ENCODE measurements around the gene CPEB4.

CPEB4 gene

GRCh38 chr5:173970878-173971650 is 82.9 kb downstream of the CPEB4 start:
- H3K4me3 ChIP-seq (ENCODE audit: control insufficient read depth, low read depth, low read length) = no peak overlapping the region
- no peak for TF ChIP-seq CTCF (IDR thresholded peaks at IDR 0.05; ENCODE audit: control insufficient read depth, insufficient read depth, low read depth, low read length, missing control alignments)
- DNase-seq (ENCODE audit: low read depth) = no peak

GRCh38 chr5:173971681-173972345 is 83.7 kb downstream of the CPEB4 start:
- no peak for DNase-seq (ENCODE audit: low read depth)
- TF ChIP-seq CTCF (IDR thresholded peaks at IDR 0.05; ENCODE audit: control insufficient read depth, insufficient read depth, low read depth, low read length, missing control alignments) = no peak

GRCh38 chr5:173972607-173972924 is 84.4 kb downstream of the CPEB4 start:
- H3K4me3 ChIP-seq (ENCODE audit: control insufficient read depth, low read depth, low read length) = peak overlapping the region; percentile 45
- no peak for DNase-seq (ENCODE audit: low read depth)

More at GRCh38 chr5:173971681-173972345, 83.7 kb downstream of the CPEB4 start:
- no peak overlapping the region for H3K4me3 ChIP-seq (ENCODE audit: control insufficient read depth, low read depth, low read length)

GRCh38 chr5:173972925-173973615 is 84.9 kb downstream of the CPEB4 start:
- DNase-seq (ENCODE audit: low read depth) = peak; percentile 33
- peak; percentile 83 for TF ChIP-seq CTCF (IDR thresholded peaks at IDR 0.05; ENCODE audit: control insufficient read depth, insufficient read depth, low read depth, low read length, missing control alignments)
- peak overlapping the region; percentile 45 for H3K4me3 ChIP-seq (ENCODE audit: control insufficient read depth, low read depth, low read length)

More at GRCh38 chr5:173972607-173972924, 84.4 kb downstream of the CPEB4 start:
- no peak for TF ChIP-seq CTCF (IDR thresholded peaks at IDR 0.05; ENCODE audit: control insufficient read depth, insufficient read depth, low read depth, low read length, missing control alignments)

- peak overlapping the region; percentile 45 for H3K4me3 ChIP-seq (ENCODE audit: control insufficient read depth, low read depth, low read length)
- no peak for TF ChIP-seq CTCF (IDR thresholded peaks at IDR 0.05; ENCODE audit: control insufficient read depth, insufficient read depth, low read depth, low read length, missing control alignments)
- no peak for DNase-seq (ENCODE audit: low read depth)
These were observed 85.4 kb downstream of the CPEB4 start for GRCh38 chr5:173973616-173973969.

- DNase-seq (ENCODE audit: low read depth) = no peak
- no peak for TF ChIP-seq CTCF (IDR thresholded peaks at IDR 0.05; ENCODE audit: control insufficient read depth, insufficient read depth, low read depth, low read length, missing control alignments)
- H3K4me3 ChIP-seq (ENCODE audit: control insufficient read depth, low read depth, low read length) = no peak overlapping the region
These were observed 86.6 kb downstream of the CPEB4 start for GRCh38 chr5:173974688-173975239.

Measured in AG09309 (cell line).